ENCODE results near the gene ARHGAP21. TPM values are rescaled to one million over a fixed set of nuclear protein-coding genes. Genes with fewer than 3 reads are reported as not detected.
"Not testable (repeated sequence)": the region's sequence is repeated elsewhere in the genome, so short reads cannot be mapped to it uniquely, and the experiment has no call there.

Gene ARHGAP21
- total RNA-seq, 2 donors from 2014 or later: 38.9 to 44.2 TPM

DNA sequence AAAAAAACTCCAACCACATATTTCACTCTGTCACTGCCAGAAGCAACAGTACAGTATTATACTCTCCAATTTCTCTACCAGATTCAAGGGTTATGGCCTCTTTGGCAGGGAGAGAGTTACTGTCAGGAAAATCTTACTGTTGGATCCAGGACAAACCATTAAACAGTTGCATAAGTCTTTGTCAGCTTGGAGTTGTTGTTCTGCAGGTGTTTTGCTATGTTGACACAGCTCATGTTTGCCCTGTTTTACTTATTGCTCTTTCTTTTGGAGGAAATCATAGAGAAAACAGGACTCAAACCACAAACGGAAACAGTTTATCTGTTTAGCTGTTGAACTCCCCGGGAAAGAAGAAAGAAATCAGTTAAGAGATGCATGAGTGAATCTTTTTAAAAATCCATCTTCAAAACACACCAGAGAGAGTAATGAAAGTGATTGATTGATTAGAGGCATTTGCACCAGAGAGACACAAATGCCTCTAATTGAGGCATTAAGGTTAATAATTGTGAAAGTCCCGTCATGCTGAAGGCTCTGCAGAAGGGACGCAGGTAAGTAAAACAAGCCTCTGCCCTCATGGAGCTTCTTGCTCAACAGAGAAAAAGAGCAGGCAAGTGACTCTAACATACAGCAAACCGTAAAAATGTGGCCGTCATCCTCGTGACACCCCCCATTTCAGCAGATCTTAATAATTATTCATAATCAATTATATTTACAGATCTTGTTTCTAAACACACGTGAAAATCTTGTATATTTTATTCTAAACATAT lies 38.7 kb upstream of the ARHGAP21 start:
- TF ChIP-seq, protein P1, sequence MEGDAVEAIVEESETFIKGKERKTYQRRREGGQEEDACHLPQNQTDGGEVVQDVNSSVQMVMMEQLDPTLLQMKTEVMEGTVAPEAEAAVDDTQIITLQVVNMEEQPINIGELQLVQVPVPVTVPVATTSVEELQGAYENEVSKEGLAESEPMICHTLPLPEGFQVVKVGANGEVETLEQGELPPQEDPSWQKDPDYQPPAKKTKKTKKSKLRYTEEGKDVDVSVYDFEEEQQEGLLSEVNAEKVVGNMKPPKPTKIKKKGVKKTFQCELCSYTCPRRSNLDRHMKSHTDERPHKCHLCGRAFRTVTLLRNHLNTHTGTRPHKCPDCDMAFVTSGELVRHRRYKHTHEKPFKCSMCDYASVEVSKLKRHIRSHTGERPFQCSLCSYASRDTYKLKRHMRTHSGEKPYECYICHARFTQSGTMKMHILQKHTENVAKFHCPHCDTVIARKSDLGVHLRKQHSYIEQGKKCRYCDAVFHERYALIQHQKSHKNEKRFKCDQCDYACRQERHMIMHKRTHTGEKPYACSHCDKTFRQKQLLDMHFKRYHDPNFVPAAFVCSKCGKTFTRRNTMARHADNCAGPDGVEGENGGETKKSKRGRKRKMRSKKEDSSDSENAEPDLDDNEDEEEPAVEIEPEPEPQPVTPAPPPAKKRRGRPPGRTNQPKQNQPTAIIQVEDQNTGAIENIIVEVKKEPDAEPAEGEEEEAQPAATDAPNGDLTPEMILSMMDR (IDR thresholded peaks at IDR 0.05): no peak
- TF ChIP-seq POLR2A (IDR thresholded peaks at IDR 0.05): no peak
- Histone ChIP-seq H3K9me3 (no peaks in the 10 kb centered on the region), H3K4me1 (peaks cover 12% of the 10 kb centered on the region), H3K27ac (peak overlapping the region in 1 of 4 donors; percentile 13), H3K27me3 (no peaks in the 10 kb centered on the region), H3K36me3 (replicated peaks in 1 of 2; ENCODE audit: insufficient read depth in 1 of 2, low read depth in 2 of 2) (no peaks in the 10 kb centered on the region), H3K4me3 (no peak overlapping the region)
- ATAC-seq (no peak), DNase-seq (no peak)
- intact Hi-C loops (cut with DNase I): no loop called here
- WGBS, 2 donors: 43 to 51% methylated on average over 8 of the region's 8 CpGs

DNA sequence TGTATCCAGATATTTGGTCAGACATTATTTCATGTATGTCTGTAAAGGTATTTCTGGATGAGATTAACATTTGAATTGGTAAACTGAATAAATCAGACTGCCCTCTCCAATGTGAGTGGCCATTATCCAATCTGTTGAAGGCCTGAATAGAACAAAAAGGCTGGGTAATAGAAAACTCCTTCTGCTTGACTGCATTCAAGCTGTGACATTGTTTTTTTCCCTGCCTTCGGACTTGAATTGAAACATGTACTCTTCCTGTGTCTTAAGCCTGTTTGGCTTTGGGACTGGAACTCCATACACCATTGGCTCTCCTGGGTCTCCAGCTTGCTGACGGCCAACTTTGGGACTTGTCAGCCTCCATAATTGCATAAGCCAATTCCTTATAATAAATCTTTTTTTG lies 36.0 kb upstream of the ARHGAP21 start:
- intact Hi-C loops (cut with DNase I): no loop called here
- Histone ChIP-seq H3K4me1 (peaks cover 12% of the 10 kb centered on the region), H3K27me3 (no peaks in the 10 kb centered on the region), H3K27ac (no peak overlapping the region), H3K4me3 (no peak overlapping the region), H3K9me3 (no peaks in the 10 kb centered on the region), H3K36me3 (replicated peaks in 1 of 2; ENCODE audit: insufficient read depth in 1 of 2, low read depth in 2 of 2) (no peaks in the 10 kb centered on the region)
- WGBS, 2 donors: 85 to 89% methylated on average over 2 of the region's 2 CpGs
- ATAC-seq (no peak), DNase-seq (no peak)
- TF ChIP-seq, protein P1 (IDR thresholded peaks at IDR 0.05): no peak
- TF ChIP-seq POLR2A (IDR thresholded peaks at IDR 0.05): no peak

DNA sequence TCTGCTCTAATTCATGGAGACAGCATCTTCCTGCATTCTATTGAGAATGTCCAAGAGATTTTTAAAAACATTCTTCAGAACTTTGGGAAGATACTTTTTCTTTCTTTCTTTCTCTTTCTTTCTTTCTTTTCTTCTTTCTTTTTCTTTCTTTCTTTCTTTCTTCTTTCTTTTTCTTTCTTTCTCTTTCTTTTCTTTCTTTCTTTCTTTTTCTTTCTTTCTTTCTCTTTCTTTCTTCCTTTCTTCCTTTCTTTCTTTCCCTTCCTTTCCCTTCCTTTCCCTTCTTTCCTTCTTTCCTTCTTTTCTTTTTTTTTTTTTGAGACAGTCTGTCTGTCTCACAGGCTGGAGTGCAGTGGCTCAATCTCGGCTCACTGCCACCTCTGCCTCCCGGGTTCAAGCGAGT lies 34.6 kb upstream of the ARHGAP21 start:
- H3K4me1 ChIP-seq: peaks cover 12% of the 10 kb centered on the region
- DNase-seq; H3K27me3 ChIP-seq; H3K9me3 ChIP-seq; intact Hi-C loops (cut with DNase I); H3K36me3 ChIP-seq (replicated peaks in 1 of 2; ENCODE audit: insufficient read depth in 1 of 2, low read depth in 2 of 2); H3K27ac ChIP-seq; ATAC-seq; H3K4me3 ChIP-seq: not testable (repeated sequence)
- WGBS, 2 donors: 80 to 100% methylated on average over 3 of the region's 3 CpGs

DNA sequence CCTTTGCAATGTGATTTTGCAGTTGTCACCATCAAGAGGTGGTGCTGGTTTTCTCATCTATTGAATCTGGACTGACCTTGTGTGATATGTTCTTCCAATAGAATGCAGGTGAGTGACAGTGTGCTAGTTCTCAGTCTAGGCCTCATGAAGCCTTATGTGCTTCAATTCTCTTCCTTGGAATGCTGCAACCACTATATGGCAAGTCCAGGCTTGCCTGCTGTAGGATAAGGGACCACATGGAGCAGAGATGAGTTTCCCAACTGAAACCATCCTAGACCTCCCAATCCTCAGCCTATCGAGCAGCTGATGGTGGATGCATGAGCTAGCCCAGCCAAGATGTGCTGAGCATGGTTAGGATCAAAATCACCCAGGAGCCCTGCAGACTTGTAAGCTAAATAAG lies 32.6 kb upstream of the ARHGAP21 start:
- no peaks in the 10 kb centered on the region for H3K27me3 ChIP-seq
- intact Hi-C loops (cut with DNase I): no loop called here
- H3K4me1 ChIP-seq: no peaks in the 10 kb centered on the region
- H3K4me3 ChIP-seq: no peak overlapping the region
- no peak for TF ChIP-seq POLR2A (IDR thresholded peaks at IDR 0.05)
- TF ChIP-seq, protein P1 (IDR thresholded peaks at IDR 0.05): no peak
- H3K36me3 ChIP-seq (replicated peaks in 1 of 2; ENCODE audit: insufficient read depth in 1 of 2, low read depth in 2 of 2): no peaks in the 10 kb centered on the region
- H3K9me3 ChIP-seq: no peaks in the 10 kb centered on the region
- no peak for DNase-seq
- no peak for ATAC-seq
- H3K27ac ChIP-seq: no peak overlapping the region
- WGBS, 2 donors: 89 to 100% methylated on average over 1 of the region's 1 CpG

DNA sequence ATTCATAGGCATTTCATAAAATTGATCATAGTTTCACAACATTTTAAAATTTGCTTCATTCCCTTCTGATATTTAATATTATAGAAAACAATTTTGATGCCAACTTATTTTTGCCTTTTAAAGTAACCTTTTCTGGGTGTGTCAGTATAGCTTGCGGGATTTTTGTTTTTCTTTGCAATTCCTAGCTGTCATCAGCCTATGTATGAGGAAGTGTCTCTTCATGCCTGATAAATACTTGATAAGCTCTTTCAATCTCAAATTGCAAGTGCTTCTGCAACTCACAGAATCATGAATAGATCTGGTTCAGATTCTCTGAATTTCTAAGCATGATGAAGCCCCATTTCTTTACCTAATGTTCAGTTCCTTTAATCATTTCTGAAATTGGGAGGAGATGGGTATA lies 28.0 kb upstream of the ARHGAP21 start:
- Histone ChIP-seq H3K27me3 (no peaks in the 10 kb centered on the region), H3K36me3 (replicated peaks in 1 of 2; ENCODE audit: insufficient read depth in 1 of 2, low read depth in 2 of 2) (no peaks in the 10 kb centered on the region), H3K4me3 (no peak overlapping the region), H3K27ac (no peak overlapping the region), H3K4me1 (no peaks in the 10 kb centered on the region), H3K9me3 (no peaks in the 10 kb centered on the region)
- TF ChIP-seq POLR2A (IDR thresholded peaks at IDR 0.05): no peak
- TF ChIP-seq, protein P1 (IDR thresholded peaks at IDR 0.05): no peak
- ATAC-seq (no peak), DNase-seq (no peak)
- whole genome bisulfite sequencing, 2 donors: 95 to 96% methylated on average over 1 of the region's 1 CpG
- intact Hi-C loops (cut with DNase I): no loop called here
